GM19463 (cell line): Measurements from ENCODE around the gene PPP1R1C.
"Not testable (repeated sequence)": the region's sequence is repeated elsewhere in the genome, so short reads cannot be mapped to it uniquely, and the experiment has no call there.

ENCODE experiments used
- ATAC-seq: cut with Tn5 transposase; IDR thresholded peaks from one replicate; pipeline ENCODE4 v1.9.1; 2021; ENCODE audit warnings: mild to moderate bottlenecking, moderate library complexity; ENCODE audit not compliant: unreplicated experiment

PPP1R1C gene

GRCh38 chr2:182006595-182007341 is 21.1 kb downstream of the PPP1R1C start:
- no peak for ATAC-seq

DNA sequence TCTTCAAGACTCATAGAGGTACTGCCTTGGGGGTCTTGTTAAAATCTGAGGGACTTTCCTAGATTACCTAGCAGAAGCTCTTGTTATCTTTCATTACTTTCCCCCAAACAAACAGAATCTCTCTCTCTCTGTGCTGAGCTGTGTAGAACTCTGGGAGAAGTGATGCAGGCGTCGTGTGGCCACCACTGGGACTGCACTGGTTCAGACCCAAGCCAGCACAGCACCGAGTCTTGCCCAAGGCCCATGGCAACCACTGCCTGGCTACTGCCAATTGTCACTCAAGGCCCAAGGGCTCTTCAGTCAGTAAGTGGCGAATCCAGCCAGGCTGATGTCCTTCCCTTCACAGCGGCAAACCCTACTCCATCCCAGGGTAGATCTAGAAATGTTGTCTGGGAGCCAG is 28.6 kb downstream of the PPP1R1C start:
- ATAC-seq = no peak

- ATAC-seq = no peak
These were observed 29.9 kb downstream of the PPP1R1C start for GRCh38 chr2:182015334-182016109.

DNA sequence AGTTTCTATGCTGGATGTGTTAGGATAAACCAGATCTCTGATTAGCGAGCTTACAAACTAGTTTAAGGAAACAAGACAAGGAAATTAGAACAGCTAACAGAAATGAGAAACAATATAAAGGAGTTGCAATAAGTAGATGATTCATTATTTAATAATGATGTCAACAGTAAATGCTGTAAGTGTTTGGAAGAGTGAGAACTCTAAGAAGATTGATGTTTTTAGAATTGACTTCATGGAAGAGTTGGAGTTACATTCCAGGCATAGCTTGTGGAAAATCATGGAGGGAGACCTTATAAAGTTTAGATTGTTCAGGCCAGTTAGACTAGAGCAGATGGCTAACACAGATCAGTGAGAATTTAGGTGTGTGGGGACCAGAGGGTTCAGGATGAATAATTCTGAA is 32.6 kb downstream of the PPP1R1C start:
- no peak for ATAC-seq

GRCh38 chr2:182019731-182020130 is 34.1 kb downstream of the PPP1R1C start:
- no peak for ATAC-seq

DNA sequence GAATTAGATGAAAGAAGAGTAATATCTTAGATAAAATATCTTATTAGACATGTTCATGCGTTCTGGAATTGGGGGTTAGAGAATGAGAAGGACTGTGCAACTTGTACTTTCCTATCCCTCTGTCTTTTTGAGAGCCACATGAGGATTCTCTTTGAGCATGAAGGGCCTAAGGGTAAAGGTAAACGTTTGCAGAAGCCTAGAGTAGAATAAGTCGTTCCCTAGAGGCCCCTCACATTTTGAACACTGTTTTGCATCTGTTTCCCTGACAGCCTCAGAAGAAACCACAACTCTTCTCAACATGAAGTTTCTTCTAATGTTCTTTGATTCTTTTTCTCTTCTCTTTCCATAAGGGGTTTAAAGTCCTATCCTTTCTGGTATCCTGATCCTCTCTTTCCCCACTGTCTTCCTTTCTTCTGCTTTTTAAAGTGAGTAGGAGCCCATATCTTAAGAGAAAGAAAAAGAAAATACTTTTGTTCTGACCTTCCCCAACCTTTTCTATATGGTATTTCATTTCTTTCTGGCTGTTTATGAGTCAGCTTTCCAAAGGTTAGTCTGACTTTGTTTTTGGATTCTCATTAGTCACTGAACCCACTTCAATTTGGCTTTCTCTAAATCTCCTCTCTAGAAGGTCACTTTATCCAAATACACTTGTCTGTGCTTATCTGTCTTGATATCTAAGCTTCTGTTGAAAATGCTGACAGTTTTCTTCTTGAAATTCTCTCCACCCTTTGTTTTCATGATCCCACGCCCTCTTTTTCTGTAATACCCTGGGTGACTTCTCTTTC is 34.8 kb downstream of the PPP1R1C start:
- ATAC-seq = peak; percentile 76

GRCh38 chr2:182023235-182023634 is 37.6 kb downstream of the PPP1R1C start:
- ATAC-seq = no peak

DNA sequence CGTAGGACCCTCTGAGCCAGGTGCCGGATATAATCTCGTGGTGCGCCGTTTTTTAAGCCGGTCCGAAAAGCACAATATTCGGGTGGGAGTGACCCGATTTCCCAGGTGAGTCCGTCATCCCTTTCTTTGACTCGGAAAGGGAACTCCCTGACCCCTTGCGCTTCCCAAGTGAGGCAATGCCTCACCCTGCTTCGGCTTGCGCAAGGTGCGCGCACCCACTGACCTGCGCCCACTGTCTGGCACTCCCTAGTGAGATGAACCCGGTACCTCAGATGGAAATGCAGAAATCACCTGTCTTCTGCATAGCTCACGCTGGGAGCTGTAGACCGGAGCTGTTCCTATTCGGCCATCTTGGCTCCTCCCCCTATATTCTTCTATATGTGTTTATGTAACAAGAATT is 45.2 kb downstream of the PPP1R1C start:
- not testable (repeated sequence) for ATAC-seq

- ATAC-seq = no peak
These were observed 46.3 kb downstream of the PPP1R1C start for GRCh38 chr2:182031956-182032355.

DNA sequence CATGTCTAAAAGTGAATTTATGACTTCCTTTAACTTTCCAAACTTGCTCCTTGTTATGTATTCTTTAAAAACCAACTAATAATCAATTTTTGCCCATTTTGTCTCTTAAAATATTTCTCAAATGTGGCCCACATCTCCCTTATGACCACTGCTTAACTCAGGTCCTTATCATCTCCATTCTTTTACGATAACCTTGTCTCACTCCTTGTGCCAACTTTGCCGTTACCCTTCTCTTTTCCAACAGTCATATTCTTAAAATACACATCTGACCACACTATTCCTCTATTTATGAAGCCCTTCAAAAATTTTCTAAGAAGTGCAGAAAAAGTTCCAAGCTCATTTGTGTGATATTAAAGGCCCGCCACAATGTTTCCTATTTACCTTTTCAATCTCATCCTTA is 47.8 kb downstream of the PPP1R1C start:
- ATAC-seq = no peak

DNA sequence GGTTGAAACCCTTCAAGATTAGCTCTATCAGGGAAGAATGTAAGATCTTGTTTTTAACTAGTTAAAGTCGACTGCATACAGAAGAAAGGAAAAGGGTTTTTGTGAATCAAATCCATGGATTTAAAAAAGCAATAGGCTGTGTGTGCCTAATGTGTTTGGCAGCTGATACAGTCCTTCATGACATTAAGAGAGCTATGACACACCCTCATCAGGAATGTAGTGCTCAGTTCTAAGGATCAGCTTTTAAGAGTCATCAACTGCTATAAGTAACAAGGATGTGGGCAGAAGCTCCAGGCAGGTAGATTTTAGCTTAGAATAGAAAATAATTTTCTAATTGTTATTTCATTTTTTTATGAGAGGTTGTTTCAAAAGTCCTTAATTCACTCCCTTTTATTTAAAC is 52.9 kb downstream of the PPP1R1C start:
- ATAC-seq = no peak

- ATAC-seq = no peak
These were observed 57.4 kb downstream of the PPP1R1C start for GRCh38 chr2:182043021-182043420.

DNA sequence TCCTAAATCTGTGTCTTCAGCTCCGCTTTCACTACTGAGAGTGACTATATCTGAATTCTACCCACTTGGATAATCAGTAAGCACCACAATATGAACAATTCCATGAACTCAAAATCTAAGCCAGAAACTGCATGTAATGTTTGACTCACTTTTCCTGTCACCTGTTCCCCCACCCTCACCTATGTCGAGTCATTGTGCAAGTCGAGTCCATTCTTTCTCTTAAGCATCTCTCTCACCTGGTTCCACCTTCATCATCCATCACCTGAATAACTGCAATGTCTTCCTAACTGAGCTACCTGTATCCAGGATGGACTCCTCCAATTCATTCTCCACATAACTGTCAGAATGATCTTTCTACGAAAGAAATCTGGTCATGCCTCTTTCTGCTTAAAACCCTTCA is 58.2 kb downstream of the PPP1R1C start:
- ATAC-seq = no peak

DNA sequence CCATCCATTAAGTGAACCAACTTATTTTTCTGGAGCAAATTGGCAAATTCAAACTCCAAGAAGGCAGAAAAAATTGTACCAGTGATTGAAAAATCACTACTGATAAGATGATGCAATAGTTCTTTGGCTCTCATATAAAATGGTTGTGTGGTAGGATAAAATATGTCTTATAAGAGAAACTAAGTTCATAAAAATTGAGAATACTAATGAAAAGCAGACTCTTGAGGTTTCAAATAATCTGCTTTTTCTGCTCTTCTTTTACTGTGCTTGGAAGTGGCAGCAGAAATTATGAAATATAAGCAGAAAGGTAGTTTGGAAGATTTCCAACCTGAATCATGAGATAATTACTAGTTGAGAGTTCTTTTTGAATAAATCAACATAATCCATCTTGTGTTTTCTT is 61.9 kb downstream of the PPP1R1C start:
- no peak for ATAC-seq

GRCh38 chr2:182048088-182048487 is 62.4 kb downstream of the PPP1R1C start:
- no peak for ATAC-seq

- ATAC-seq = no peak
These were observed 63.0 kb downstream of the PPP1R1C start for GRCh38 chr2:182048621-182049020.

DNA sequence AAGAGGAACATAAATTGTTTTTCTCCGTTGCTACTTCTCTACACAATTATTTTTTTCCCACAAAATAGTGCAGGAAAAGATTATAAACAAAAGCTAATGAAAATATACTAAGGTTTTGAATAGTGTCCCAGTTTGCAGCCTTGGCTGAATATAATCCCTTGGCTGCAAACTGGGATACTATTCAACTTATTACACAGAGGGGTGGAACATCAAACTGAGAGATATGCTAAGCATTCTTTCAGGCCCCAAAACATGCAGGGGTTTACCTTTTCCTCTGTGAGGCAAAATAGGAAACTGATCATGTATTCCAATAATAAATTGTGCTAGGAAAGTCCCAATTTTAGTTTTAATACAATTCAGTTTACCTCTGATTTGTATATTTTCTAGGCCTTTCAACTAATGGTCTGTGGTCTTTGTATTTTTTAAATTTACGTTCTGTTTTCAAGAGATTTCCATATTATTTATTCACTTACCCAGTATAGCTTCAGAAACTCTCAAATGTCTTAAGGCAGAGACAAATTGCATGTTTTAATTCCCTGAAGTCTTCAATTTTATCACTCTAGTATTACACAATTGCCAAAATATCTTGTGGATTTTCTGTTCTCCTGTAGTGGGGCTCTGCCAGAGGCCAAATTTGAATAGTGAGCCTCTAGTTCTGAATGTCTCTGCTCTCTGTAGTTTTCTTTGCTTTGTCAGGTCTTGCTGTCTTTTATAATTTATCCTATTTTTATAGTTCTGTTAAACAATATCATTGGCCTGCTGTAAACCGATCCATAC is 63.9 kb downstream of the PPP1R1C start:
- ATAC-seq = no peak

DNA sequence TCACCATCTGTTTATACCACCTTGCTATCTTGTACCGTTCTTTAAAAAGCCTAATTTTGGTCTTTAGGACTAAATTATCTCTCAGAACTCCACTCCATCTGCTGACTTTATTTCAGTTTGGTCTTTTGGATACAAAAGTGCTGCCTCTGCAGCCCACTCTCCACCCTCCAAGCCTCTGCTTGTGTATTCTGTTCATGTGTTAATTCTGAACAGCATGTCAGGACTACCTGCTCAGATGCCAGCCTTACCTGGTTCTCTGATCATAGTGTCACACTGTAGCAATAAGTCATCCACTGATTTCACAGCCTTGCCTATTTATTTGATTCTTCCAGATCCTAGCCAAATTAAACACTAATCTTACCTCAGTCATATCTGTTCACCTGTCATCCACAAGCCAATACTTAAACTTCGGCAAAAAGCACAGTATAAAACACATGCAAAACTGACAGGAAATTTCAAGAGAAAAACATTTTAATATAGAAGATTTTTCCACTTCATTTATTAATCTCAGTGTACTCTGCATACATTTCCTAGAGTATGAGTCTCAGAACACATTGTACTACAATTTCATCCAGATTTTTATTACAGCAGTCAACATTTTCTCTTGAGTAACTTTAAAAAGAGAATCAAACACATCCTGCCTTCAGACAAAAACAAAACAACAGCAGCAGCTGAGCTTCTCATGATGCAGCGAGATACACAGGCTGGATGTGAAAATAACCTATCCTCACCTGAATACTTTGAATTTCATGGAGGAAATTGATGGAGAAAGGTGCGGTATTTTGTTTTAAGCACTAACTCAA is 64.9 kb downstream of the PPP1R1C start:
- ATAC-seq = no peak

- ATAC-seq = no peak
These were observed 70.3 kb downstream of the PPP1R1C start for GRCh38 chr2:182055993-182056392.

DNA sequence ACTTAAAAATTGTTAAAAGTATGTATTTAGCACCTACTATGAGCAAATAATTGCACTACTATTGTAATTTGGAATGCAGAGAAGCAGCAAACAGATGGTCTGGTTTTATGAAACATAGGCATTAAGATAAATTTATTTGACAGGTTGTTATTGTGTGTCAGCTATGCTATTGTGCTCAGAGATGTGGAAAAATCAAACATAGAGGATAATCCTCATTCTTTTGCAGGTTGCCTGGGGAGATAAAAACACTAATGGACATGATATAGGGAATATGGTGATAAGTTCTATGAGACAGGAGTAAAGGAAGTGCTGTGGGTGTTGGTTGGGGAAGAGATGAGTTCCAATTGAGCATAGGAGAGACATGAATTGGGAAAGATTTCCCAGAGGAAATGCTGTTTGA is 71.3 kb downstream of the PPP1R1C start:
- ATAC-seq = no peak
